Memory B cell (primary cell): ENCODE data around the gene KRT4.

Experiments
- ATAC-seq: fragments of 150-1000 bp; cut with Tn5 transposase; 2 replicates; pipeline ENCODE4 v1.10.0; 2021; ENCODE audit warnings: low read depth, mild to moderate bottlenecking, moderate library complexity
- DNase-seq, 2 donors: peaks; one replicate each; pipeline ENCODE4 v3.0.0; 2022; ENCODE audit warnings: low spot score in 2 of 2
- H3K27ac Mint-ChIP-seq: one replicate; pipeline ENCODE4 v1.8.0; 2022; ENCODE audit warnings: mild to moderate bottlenecking, moderate library complexity, mixed read lengths
- H3K27me3 Mint-ChIP-seq: one replicate; pipeline ENCODE4 v1.8.0; 2022; ENCODE audit warnings: mixed read lengths
- H3K36me3 Mint-ChIP-seq: one replicate; pipeline ENCODE4 v1.8.0; 2022; ENCODE audit warnings: mild to moderate bottlenecking, mixed read lengths
- H3K4me1 Mint-ChIP-seq: one replicate; pipeline ENCODE4 v1.8.0; 2022; ENCODE audit warnings: mixed read lengths
- H3K4me3 Mint-ChIP-seq: one replicate; pipeline ENCODE4 v1.8.0; 2022; ENCODE audit warnings: mild to moderate bottlenecking, moderate library complexity, mixed read lengths
- H3K9me3 Mint-ChIP-seq: one replicate; pipeline ENCODE4 v1.8.0; 2022; ENCODE audit warnings: mixed read lengths

KRT4 gene

GRCh38 chr12:52778833-52779232 is 35.1 kb downstream of the KRT4 start:
- Mint-ChIP-seq H3K36me3 (no peaks in the 10 kb centered on the region), H3K4me3 (no peak overlapping the region), H3K27me3 (peaks cover 13% of the 10 kb centered on the region), H3K9me3 (no peaks in the 10 kb centered on the region), H3K27ac (no peak overlapping the region), H3K4me1 (no peaks in the 10 kb centered on the region)
- no peak for ATAC-seq
- DNase-seq = no peak

GRCh38 chr12:52777566-52777965 is 36.4 kb downstream of the KRT4 start:
- ATAC-seq = no peak
- Mint-ChIP-seq H3K27ac (no peak overlapping the region), H3K36me3 (no peaks in the 10 kb centered on the region), H3K9me3 (no peaks in the 10 kb centered on the region), H3K27me3 (peaks cover 11% of the 10 kb centered on the region), H3K4me3 (no peak overlapping the region), H3K4me1 (no peaks in the 10 kb centered on the region)
- DNase-seq = no peak

GRCh38 chr12:52776913-52777395 is 37.0 kb downstream of the KRT4 start, which contains the start of gene KRT76:
KRT76 (minus strand) TSS chr12:52777345; CDS start chr12:52777291, 54 bp downstream.
- Mint-ChIP-seq H3K27ac (no peak within 1 kb of the TSS), H3K4me1 (no peaks in the 10 kb centered on the region), H3K9me3 (no peaks in the 10 kb centered on the region), H3K27me3 (peaks cover 11% of the 10 kb centered on the region), H3K36me3 (no peaks in the 10 kb centered on the region), H3K4me3 (no peak within 1 kb of the TSS)
- no peak for DNase-seq
- no peak for ATAC-seq

GRCh38 chr12:52776435-52776834 is 37.5 kb downstream of the KRT4 start:
- Mint-ChIP-seq H3K36me3 (no peaks in the 10 kb centered on the region), H3K27me3 (peaks cover 9% of the 10 kb centered on the region), H3K4me3 (no peak overlapping the region), H3K9me3 (no peaks in the 10 kb centered on the region), H3K27ac (no peak overlapping the region), H3K4me1 (no peaks in the 10 kb centered on the region)
- ATAC-seq = no peak
- no peak for DNase-seq

GRCh38 chr12:52774629-52775250 is 39.2 kb downstream of the KRT4 start:
- H3K4me3 Mint-ChIP-seq = no peak overlapping the region
- ATAC-seq = no peak
- H3K9me3 Mint-ChIP-seq = no peaks in the 10 kb centered on the region
- no peak for DNase-seq
- H3K27me3 Mint-ChIP-seq = peaks cover 16% of the 10 kb centered on the region
- H3K36me3 Mint-ChIP-seq = no peaks in the 10 kb centered on the region
- no peak overlapping the region for H3K27ac Mint-ChIP-seq
- no peaks in the 10 kb centered on the region for H3K4me1 Mint-ChIP-seq

GRCh38 chr12:52772772-52773171 is 41.1 kb downstream of the KRT4 start:
- Mint-ChIP-seq H3K36me3 (no peaks in the 10 kb centered on the region), H3K27ac (no peak overlapping the region), H3K4me3 (no peak overlapping the region), H3K4me1 (no peaks in the 10 kb centered on the region), H3K27me3 (peaks cover 17% of the 10 kb centered on the region), H3K9me3 (no peaks in the 10 kb centered on the region)
- no peak for ATAC-seq
- no peak for DNase-seq

GRCh38 chr12:52772188-52772587 is 41.7 kb downstream of the KRT4 start:
- DNase-seq = no peak
- no peaks in the 10 kb centered on the region for H3K9me3 Mint-ChIP-seq
- no peaks in the 10 kb centered on the region for H3K36me3 Mint-ChIP-seq
- H3K4me3 Mint-ChIP-seq = no peak overlapping the region
- no peak overlapping the region for H3K27ac Mint-ChIP-seq
- H3K27me3 Mint-ChIP-seq = peaks cover 15% of the 10 kb centered on the region
- no peaks in the 10 kb centered on the region for H3K4me1 Mint-ChIP-seq
- ATAC-seq = no peak

- DNase-seq (no peak), ATAC-seq (no peak)
- Mint-ChIP-seq H3K4me3 (no peak overlapping the region), H3K9me3 (no peaks in the 10 kb centered on the region), H3K36me3 (no peaks in the 10 kb centered on the region), H3K4me1 (no peaks in the 10 kb centered on the region), H3K27ac (no peak overlapping the region), H3K27me3 (peaks cover 13% of the 10 kb centered on the region)
Measured at GRCh38 chr12:52771505-52771904, 42.4 kb downstream of the KRT4 start.

GRCh38 chr12:52771088-52771487 is 42.8 kb downstream of the KRT4 start:
- Mint-ChIP-seq H3K4me1 (no peaks in the 10 kb centered on the region), H3K27ac (no peak overlapping the region), H3K9me3 (no peaks in the 10 kb centered on the region), H3K27me3 (peaks cover 16% of the 10 kb centered on the region), H3K36me3 (no peaks in the 10 kb centered on the region), H3K4me3 (no peak overlapping the region)
- ATAC-seq (no peak), DNase-seq (no peak)

GRCh38 chr12:52769946-52770345 is 44.0 kb downstream of the KRT4 start:
- no peak overlapping the region for H3K27ac Mint-ChIP-seq
- no peaks in the 10 kb centered on the region for H3K9me3 Mint-ChIP-seq
- DNase-seq (no peak), ATAC-seq (no peak)
- H3K27me3 Mint-ChIP-seq = peaks cover 16% of the 10 kb centered on the region
- no peaks in the 10 kb centered on the region for H3K36me3 Mint-ChIP-seq
- no peaks in the 10 kb centered on the region for H3K4me1 Mint-ChIP-seq
- H3K4me3 Mint-ChIP-seq = no peak overlapping the region

GRCh38 chr12:52769354-52769753 is 44.6 kb downstream of the KRT4 start:
- Mint-ChIP-seq H3K27me3 (peaks cover 16% of the 10 kb centered on the region), H3K36me3 (no peaks in the 10 kb centered on the region), H3K4me3 (no peak overlapping the region), H3K9me3 (no peaks in the 10 kb centered on the region), H3K4me1 (no peaks in the 10 kb centered on the region), H3K27ac (no peak overlapping the region)
- DNase-seq = no peak
- no peak for ATAC-seq

- Mint-ChIP-seq H3K27me3 (peaks cover 16% of the 10 kb centered on the region), H3K4me1 (no peaks in the 10 kb centered on the region), H3K36me3 (no peaks in the 10 kb centered on the region), H3K4me3 (no peak overlapping the region), H3K27ac (no peak overlapping the region), H3K9me3 (no peaks in the 10 kb centered on the region)
- DNase-seq = no peak
- no peak for ATAC-seq
Measured at GRCh38 chr12:52768479-52769200, 45.3 kb downstream of the KRT4 start.

- no peak overlapping the region for H3K27ac Mint-ChIP-seq
- DNase-seq (no peak), ATAC-seq (no peak)
- no peaks in the 10 kb centered on the region for H3K4me1 Mint-ChIP-seq
- H3K4me3 Mint-ChIP-seq = no peak overlapping the region
- H3K27me3 Mint-ChIP-seq = peaks cover 16% of the 10 kb centered on the region
- H3K36me3 Mint-ChIP-seq = no peaks in the 10 kb centered on the region
- no peaks in the 10 kb centered on the region for H3K9me3 Mint-ChIP-seq
Measured at GRCh38 chr12:52767427-52767826, 46.5 kb downstream of the KRT4 start.

- Mint-ChIP-seq H3K9me3 (no peaks in the 10 kb centered on the region), H3K27ac (no peak overlapping the region), H3K4me3 (no peak overlapping the region), H3K36me3 (no peaks in the 10 kb centered on the region), H3K27me3 (peaks cover 16% of the 10 kb centered on the region), H3K4me1 (no peaks in the 10 kb centered on the region)
- no peak for DNase-seq
- ATAC-seq = no peak
Measured at GRCh38 chr12:52767020-52767379, 46.9 kb downstream of the KRT4 start.
